GM18517 (cell line): ENCODE results near the gene ZNF280B.
"Not testable (repeated sequence)": the region's sequence is repeated elsewhere in the genome, so short reads cannot be mapped to it uniquely, and the experiment has no call there.

ENCODE experiments used
- ATAC-seq: cut with Tn5 transposase; IDR thresholded peaks from one replicate; pipeline ENCODE4 v1.9.1; 2021; ENCODE audit warnings: mild to moderate bottlenecking, moderate library complexity; ENCODE audit not compliant: unreplicated experiment

The ZNF280B gene

GRCh38 chr22:22441626-22442025 lies 66.9 kb downstream of the ZNF280B start:
- not testable (repeated sequence) for ATAC-seq

GRCh38 chr22:22440188-22440587 lies 68.4 kb downstream of the ZNF280B start:
- no peak for ATAC-seq
